Upper lobe of right lung (tissue), 1 donor: ENCODE results near the gene PLCB2. TPM values are rescaled to one million over a fixed set of nuclear protein-coding genes. Genes with fewer than 3 reads are reported as not detected.

Source experiments
- ATAC-seq: fragments of 200-7000 bp; cut with Tn5 transposase; one replicate; pipeline ENCODE4 v1.9.1; 2020; ENCODE audit warnings: mild to moderate bottlenecking, moderate library complexity
- DNase-seq: peaks from one replicate; pipeline ENCODE4 v3.0.0-alpha.2; 2020
- H3K27ac ChIP-seq: fragments of 200-600 bp; one replicate; pipeline ENCODE4 v1.8.0; 2022
- H3K27me3 ChIP-seq: fragments of 200-600 bp; one replicate; pipeline ENCODE4 v1.8.0; 2022; ENCODE audit warnings: mild to moderate bottlenecking
- H3K36me3 ChIP-seq: fragments of 200-600 bp; one replicate; pipeline ENCODE4 v1.8.0; 2022
- H3K4me1 ChIP-seq: fragments of 200-600 bp; one replicate; pipeline ENCODE4 v1.8.0; 2022
- H3K4me3 ChIP-seq: fragments of 200-600 bp; one replicate; pipeline ENCODE4 v1.8.0; 2022; ENCODE audit warnings: mild to moderate bottlenecking
- H3K9me3 ChIP-seq: fragments of 200-600 bp; one replicate; pipeline ENCODE4 v1.8.0; 2022
- CTCF ChIP-seq: fragments of 200-600 bp; IDR thresholded peaks from one replicate; pipeline ENCODE4 v1.8.0; 2022; ENCODE audit warnings: antibody characterized with exemption
- intact Hi-C: fragments of 100-400 bp; cut with DNase I; formaldehyde crosslinking; loops from one replicate; pipeline ENCODE4 v1.11.0; 2022
- total RNA-seq: library from RNA; stranded (reverse); fragmentation: NEBNext Ultra II Directional; extraction: Animal tissue kit (Norgen Biotek cat#: 25700); gene quantifications from one replicate; pipeline ENCODE4 v1.2.1, GENCODE V29; 2021
- donor health status: DM: no; HTN: yes; CAD: no; lungs with severe emphysema.

The PLCB2 gene
- total RNA-seq, 1 donor from 2014 or later = 61.2 TPM

- intact Hi-C loops = no loop called here
- no peaks in the 10 kb centered on the region for H3K36me3 ChIP-seq
- no peak overlapping the region for H3K27ac ChIP-seq
- no peak for TF ChIP-seq CTCF
- H3K9me3 ChIP-seq = no peaks in the 10 kb centered on the region
- H3K4me1 ChIP-seq = no peaks in the 10 kb centered on the region
- no peak overlapping the region for H3K4me3 ChIP-seq
- ATAC-seq (no peak), DNase-seq (no peak)
- H3K27me3 ChIP-seq = peaks cover 11% of the 10 kb centered on the region
Observed at GRCh38 chr15:40242213-40242599, 65.5 kb downstream of the PLCB2 start.

- no peaks in the 10 kb centered on the region for H3K4me1 ChIP-seq
- H3K9me3 ChIP-seq = no peaks in the 10 kb centered on the region
- peaks cover 11% of the 10 kb centered on the region for H3K27me3 ChIP-seq
- ATAC-seq (no peak), DNase-seq (peak; percentile 50)
- no peak overlapping the region for H3K4me3 ChIP-seq
- intact Hi-C loops = no loop called here
- TF ChIP-seq CTCF = no peak
- no peak overlapping the region for H3K27ac ChIP-seq
- no peaks in the 10 kb centered on the region for H3K36me3 ChIP-seq
Observed at GRCh38 chr15:40241269-40242212, 66.2 kb downstream of the PLCB2 start.

- H3K9me3 ChIP-seq = no peaks in the 10 kb centered on the region
- no peak overlapping the region for H3K4me3 ChIP-seq
- H3K4me1 ChIP-seq = no peaks in the 10 kb centered on the region
- H3K27me3 ChIP-seq = peaks cover 11% of the 10 kb centered on the region
- no peak for TF ChIP-seq CTCF
- DNase-seq (no peak), ATAC-seq (no peak)
- intact Hi-C loops = no loop called here
- no peaks in the 10 kb centered on the region for H3K36me3 ChIP-seq
- no peak overlapping the region for H3K27ac ChIP-seq
Observed at GRCh38 chr15:40240619-40241221, 67.0 kb downstream of the PLCB2 start.

- no peak overlapping the region for H3K27ac ChIP-seq
Observed at GRCh38 chr15:40239693-40240618, 67.8 kb downstream of the PLCB2 start.

More at GRCh38 chr15:40239693-40240618, 67.8 kb downstream of the PLCB2 start:
- Histone ChIP-seq H3K9me3 (no peaks in the 10 kb centered on the region), H3K36me3 (no peaks in the 10 kb centered on the region), H3K4me3 (no peak overlapping the region), H3K4me1 (no peaks in the 10 kb centered on the region), H3K27me3 (peaks cover 11% of the 10 kb centered on the region)
- TF ChIP-seq CTCF = no peak
- DNase-seq (peak; percentile 59), ATAC-seq (no peak)
- intact Hi-C loops = no loop called here
